CD4-positive, alpha-beta T cell (primary cell): ENCODE measurements around the gene TADA3. TPM values are rescaled to one million over a fixed set of nuclear protein-coding genes. Genes with fewer than 3 reads are reported as not detected.

Experiments
- ATAC-seq: fragments of 200-7000 bp; cut with Tn5 transposase; one replicate; pipeline ENCODE4 v1.10.0; 2022; ENCODE audit warnings: mild to moderate bottlenecking; ENCODE audit not compliant: poor library complexity
- CTCF ChIA-PET: fragments of 350-600 bp; sonication (Branson Sonifier 250); formaldehyde crosslinking; loops from one replicate; lab custom pipeline; 2021; ENCODE audit warnings: antibody characterized with exemption, inconsistent platforms; lab: Charles Lee
- POLR2A ChIA-PET: fragments of 350-600 bp; sonication (Branson Sonifier 250); formaldehyde crosslinking; loops from one replicate; lab custom pipeline; 2021; ENCODE audit warnings: antibody characterized with exemption, inconsistent platforms; lab: Charles Lee
- DNase-seq, 14 experiments: peaks; one replicate each; pipeline ENCODE4 v3.0.0-alpha.2; 2013 to 2020; ENCODE audit warnings: mixed read lengths in 2 of 14
- H3K27ac ChIP-seq, 2 donors: one replicate each; pipeline versions ENCODE4 v1.5.1 to v1.7.0; 2013; ENCODE audit warnings: low read length in 2 of 2, low read depth in 1 of 2, mild to moderate bottlenecking in 1 of 2
- H3K27me3 ChIP-seq, 2 experiments: 1 replicate in 1 of 2; 2 replicates in 1 of 2; pipeline versions ENCODE4 v1.6.1 to v1.7.0; 2013; ENCODE audit warnings: low read length in 2 of 2, control low read depth in 1 of 2, mild to moderate bottlenecking in 1 of 2, moderate library complexity in 1 of 2; ENCODE audit not compliant: insufficient read depth in 2 of 2, control insufficient read depth in 1 of 2
- H3K36me3 ChIP-seq: one replicate; pipeline ENCODE4 v1.6.1; 2013; ENCODE audit warnings: low read length, control low read depth; ENCODE audit not compliant: insufficient read depth
- H3K4me1 ChIP-seq: one replicate; pipeline ENCODE4 v1.6.1; 2013; ENCODE audit warnings: low read length, control low read depth; ENCODE audit not compliant: insufficient read depth
- H3K4me3 ChIP-seq: one replicate; pipeline ENCODE4 v1.5.1; 2013; ENCODE audit warnings: mild to moderate bottlenecking, low read length, moderate library complexity
- H3K9me3 ChIP-seq, 2 experiments: 1 replicate in 1 of 2; 2 replicates in 1 of 2; pipeline versions ENCODE4 v1.6.1 to v1.7.0; 2013; ENCODE audit warnings: low read length in 2 of 2, mild to moderate bottlenecking in 2 of 2, control low read depth in 1 of 2, moderate library complexity in 1 of 2; ENCODE audit not compliant: control insufficient read depth in 1 of 2, insufficient read depth in 1 of 2
- H3K27ac Mint-ChIP-seq: one replicate; pipeline ENCODE4 v1.8.0; 2020; ENCODE audit warnings: mixed read lengths
- H3K27me3 Mint-ChIP-seq: one replicate; pipeline ENCODE4 v1.8.0; 2021; ENCODE audit warnings: mixed read lengths
- H3K36me3 Mint-ChIP-seq: one replicate; pipeline ENCODE4 v1.8.0; 2021; ENCODE audit warnings: low read depth, mixed read lengths
- H3K4me1 Mint-ChIP-seq: one replicate; pipeline ENCODE4 v1.8.0; 2021; ENCODE audit warnings: low read depth, mixed read lengths
- H3K4me3 Mint-ChIP-seq: one replicate; pipeline ENCODE4 v1.8.0; 2020; ENCODE audit warnings: mild to moderate bottlenecking, mixed read lengths
- H3K9me3 Mint-ChIP-seq: one replicate; pipeline ENCODE4 v1.8.0; 2020; ENCODE audit warnings: mixed read lengths
- intact Hi-C, 2 experiments: fragments of 100-400 bp; cut with DNase I in 1 of 2; cut with micrococcal nuclease in 1 of 2; formaldehyde crosslinking; loops; one replicate each; pipeline versions ENCODE4 v1.15.1 to v1.9.0; 2023 to 2025; cut with DNase I, micrococcal nuclease
- total RNA-seq, 174 experiments: library from RNA in 2 of 174; stranded (reverse) in 2 of 174; gene quantifications; one replicate each; pipeline ENCODE4 v1.2.3 and lab custom pipeline; 2021 to 2026
- TF ChIP-seq, protein P1 (sequence below): fragments of 200-600 bp; IDR thresholded peaks from one replicate; pipeline ENCODE4 v1.8.0; 2022; ENCODE audit warnings: antibody characterized with exemption, mild to moderate bottlenecking

The TADA3 gene
- total RNA-seq, 2 experiments from 2014 or later = 14.7 to 16.5 TPM

- intact Hi-C loops = loop anchor here (1.0 to 10.0 kb wide), 9 partner anchors 16 to 529 kb away; partner anchors contain the start of genes MTMR14 (in 2 of the 2), BRPF1 (in 1 of the 2), EMC3 (in 1 of the 2) and RPUSD3 (in 1 of the 2)
- CTCF ChIA-PET = interaction anchor here (1.0 to 1.5 kb wide), 4 partner anchors 15 to 140 kb away, joined by 5 to 8 read pairs (median 6); partner anchors contain the start of genes CRELD1 and OGG1
- H3K4me1 Mint-ChIP-seq = peaks cover 79% of the 10 kb centered on the region
- peak in 4 of 14 experiments; percentile 7 to 61 (median 44) for DNase-seq
- peaks cover 62% of the 10 kb centered on the region for H3K4me1 ChIP-seq
- no peaks in the 10 kb centered on the region for H3K27me3 Mint-ChIP-seq
- peaks cover 58% of the 10 kb centered on the region for H3K36me3 ChIP-seq
- peak overlapping the region; percentile 95 to 98 for H3K27ac ChIP-seq
- POLR2A ChIA-PET = interaction anchor here (0.7 to 2.7 kb wide), 34 partner anchors 10 to 527 kb away, joined by 3 to 64 read pairs (median 5); partner anchors contain the start of genes BRPF1, CAMK1, CRELD1 and EMC3
- ATAC-seq = no peak
- peak overlapping the region; percentile 99 for H3K4me3 ChIP-seq
- peak overlapping the region; percentile 99 for H3K27ac Mint-ChIP-seq
- H3K27me3 ChIP-seq = no peaks in the 10 kb centered on the region
- no peaks in the 10 kb centered on the region for H3K9me3 Mint-ChIP-seq
- TF ChIP-seq, protein P1, sequence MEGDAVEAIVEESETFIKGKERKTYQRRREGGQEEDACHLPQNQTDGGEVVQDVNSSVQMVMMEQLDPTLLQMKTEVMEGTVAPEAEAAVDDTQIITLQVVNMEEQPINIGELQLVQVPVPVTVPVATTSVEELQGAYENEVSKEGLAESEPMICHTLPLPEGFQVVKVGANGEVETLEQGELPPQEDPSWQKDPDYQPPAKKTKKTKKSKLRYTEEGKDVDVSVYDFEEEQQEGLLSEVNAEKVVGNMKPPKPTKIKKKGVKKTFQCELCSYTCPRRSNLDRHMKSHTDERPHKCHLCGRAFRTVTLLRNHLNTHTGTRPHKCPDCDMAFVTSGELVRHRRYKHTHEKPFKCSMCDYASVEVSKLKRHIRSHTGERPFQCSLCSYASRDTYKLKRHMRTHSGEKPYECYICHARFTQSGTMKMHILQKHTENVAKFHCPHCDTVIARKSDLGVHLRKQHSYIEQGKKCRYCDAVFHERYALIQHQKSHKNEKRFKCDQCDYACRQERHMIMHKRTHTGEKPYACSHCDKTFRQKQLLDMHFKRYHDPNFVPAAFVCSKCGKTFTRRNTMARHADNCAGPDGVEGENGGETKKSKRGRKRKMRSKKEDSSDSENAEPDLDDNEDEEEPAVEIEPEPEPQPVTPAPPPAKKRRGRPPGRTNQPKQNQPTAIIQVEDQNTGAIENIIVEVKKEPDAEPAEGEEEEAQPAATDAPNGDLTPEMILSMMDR = no peak
- H3K4me3 Mint-ChIP-seq = peak overlapping the region; percentile 99
- peaks cover 76% of the 10 kb centered on the region for H3K36me3 Mint-ChIP-seq
- no peaks in the 10 kb centered on the region for H3K9me3 ChIP-seq
Observed at GRCh38 chr3:9793161-9793781, 998 bp upstream of the TADA3 start.

DNA sequence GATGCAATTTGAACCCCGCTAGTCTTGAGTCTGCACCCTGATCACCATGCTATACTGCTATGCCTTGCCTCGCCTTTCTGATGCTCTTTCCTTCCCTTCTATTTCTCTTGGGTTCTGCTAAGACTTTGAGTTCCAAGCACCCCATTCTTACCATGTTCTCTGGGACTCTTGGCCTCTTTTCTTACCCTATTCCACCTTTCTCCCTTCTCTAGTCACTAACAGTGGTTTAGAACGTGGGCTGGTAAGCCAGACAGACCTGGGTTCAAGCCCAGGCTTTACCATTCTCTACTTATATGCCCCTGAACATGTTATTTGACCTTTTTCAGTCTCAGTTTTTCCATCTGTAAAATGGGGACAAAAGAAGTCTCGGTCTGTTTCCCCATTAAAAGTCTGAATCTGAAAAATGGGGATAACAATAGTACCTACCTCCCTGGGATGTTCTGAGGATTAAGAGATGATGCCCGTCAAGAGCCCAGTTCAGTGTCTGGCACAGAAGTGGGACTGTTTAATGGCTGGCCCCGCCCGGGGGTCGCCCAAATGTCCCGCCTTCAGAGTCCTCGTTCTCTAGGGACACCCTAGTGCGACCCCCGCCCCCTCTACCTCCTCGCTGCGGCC is 376 bp downstream of the TADA3 start:
- TF ChIP-seq, protein P1 = no peak
- H3K9me3 ChIP-seq = no peaks in the 10 kb centered on the region
- peak overlapping the region; percentile 99 for H3K4me3 ChIP-seq
- peaks cover 56% of the 10 kb centered on the region for H3K36me3 ChIP-seq
- Mint-ChIP-seq H3K36me3 (peaks cover 73% of the 10 kb centered on the region), H3K4me1 (peaks cover 74% of the 10 kb centered on the region), H3K4me3 (peak overlapping the region; percentile 99), H3K27me3 (no peaks in the 10 kb centered on the region), H3K27ac (peak overlapping the region; percentile 99), H3K9me3 (no peaks in the 10 kb centered on the region)
- no peak for ATAC-seq
- H3K27me3 ChIP-seq = no peaks in the 10 kb centered on the region
- no peak for DNase-seq
- ChIA-PET CTCF (interaction anchor here (1.2 to 1.3 kb wide), 2 partner anchors 65 to 141 kb away, joined by 6 read pairs; partner anchors contain the start of gene CRELD1), POLR2A (interaction anchor here (0.9 to 2.7 kb wide), 22 partner anchors 11 to 529 kb away, joined by 3 to 64 read pairs (median 7); partner anchors contain the start of genes BRPF1, CAMK1, CRELD1 and EMC3)
- intact Hi-C loops = loop anchor here (1.0 to 10.0 kb wide), 9 partner anchors 17 to 530 kb away; partner anchors contain the start of genes BRPF1 (in 2 of the 2), EMC3 (in 1 of the 2), MTMR14 (in 1 of the 2) and RPUSD3 (in 1 of the 2)
- peaks cover 63% of the 10 kb centered on the region for H3K4me1 ChIP-seq
- peak overlapping the region; percentile 95 to 98 for H3K27ac ChIP-seq

DNA sequence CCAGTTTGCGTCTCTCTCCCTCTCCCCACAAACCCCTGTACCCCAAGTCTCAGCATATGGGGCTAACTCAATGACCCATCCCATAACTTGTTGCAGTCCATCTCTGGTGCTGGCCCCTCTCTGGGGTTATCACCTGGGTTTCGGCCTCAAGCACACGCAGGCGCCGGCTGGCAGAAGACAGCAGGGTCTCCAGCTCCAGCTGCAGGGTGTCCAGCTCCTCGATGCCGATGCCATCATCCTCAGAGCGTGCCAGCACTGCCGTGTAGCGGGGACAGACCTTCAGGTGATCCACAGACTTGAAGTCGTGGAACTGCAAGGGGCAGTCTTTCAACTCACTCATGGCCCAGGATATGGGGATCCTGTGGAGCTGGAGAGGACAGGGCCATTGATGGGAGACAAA is 1.1 kb downstream of the TADA3 start:
- H3K36me3 Mint-ChIP-seq = peaks cover 76% of the 10 kb centered on the region
- H3K36me3 ChIP-seq = peaks cover 58% of the 10 kb centered on the region
- intact Hi-C loops = loop anchor here (5.0 to 10.0 kb wide), 5 partner anchors 51 to 531 kb away; partner anchors contain the start of genes BRPF1 (in 1 of the 2), EMC3 (in 1 of the 2), RPUSD3 (in 1 of the 2) and SEC13 (in 1 of the 2)
- H3K4me1 ChIP-seq = peaks cover 60% of the 10 kb centered on the region
- H3K27ac Mint-ChIP-seq = peak overlapping the region; percentile 99
- H3K4me3 Mint-ChIP-seq = peak overlapping the region; percentile 99
- no peaks in the 10 kb centered on the region for H3K9me3 Mint-ChIP-seq
- H3K4me1 Mint-ChIP-seq = peaks cover 75% of the 10 kb centered on the region
- H3K9me3 ChIP-seq = no peaks in the 10 kb centered on the region
- H3K27me3 Mint-ChIP-seq = no peaks in the 10 kb centered on the region
- peak overlapping the region; percentile 99 for H3K4me3 ChIP-seq
- no peak for ATAC-seq
- ChIA-PET POLR2A (interaction anchor here (0.5 to 2.7 kb wide), 4 partner anchors 26 to 460 kb away, joined by 3 to 26 read pairs (median 4); partner anchors contain the start of gene JAGN1), CTCF (interaction anchor here (1.1 kb wide), 1 partner anchor 41 kb away, joined by 3 read pairs; the partner anchor contains the start of gene OGG1)
- TF ChIP-seq, protein P1 = no peak
- DNase-seq = no peak
- H3K27me3 ChIP-seq = no peaks in the 10 kb centered on the region
- no peak overlapping the region for H3K27ac ChIP-seq
